NCI-H1417 (cell line): ENCODE data around the gene MIA3.
A peak's percentile ranks its signal among the peaks of the same experiment; 100 is the strongest.
"Not testable (repeated sequence)": the region's sequence is repeated elsewhere in the genome, so short reads cannot be mapped to it uniquely, and the experiment has no call there.

ENCODE experiments used
- DNase-seq, 3 experiments: peaks; one replicate each; lab custom pipeline; 2025; lab: John Stamatoyannopoulos, UW

Gene MIA3

DNA sequence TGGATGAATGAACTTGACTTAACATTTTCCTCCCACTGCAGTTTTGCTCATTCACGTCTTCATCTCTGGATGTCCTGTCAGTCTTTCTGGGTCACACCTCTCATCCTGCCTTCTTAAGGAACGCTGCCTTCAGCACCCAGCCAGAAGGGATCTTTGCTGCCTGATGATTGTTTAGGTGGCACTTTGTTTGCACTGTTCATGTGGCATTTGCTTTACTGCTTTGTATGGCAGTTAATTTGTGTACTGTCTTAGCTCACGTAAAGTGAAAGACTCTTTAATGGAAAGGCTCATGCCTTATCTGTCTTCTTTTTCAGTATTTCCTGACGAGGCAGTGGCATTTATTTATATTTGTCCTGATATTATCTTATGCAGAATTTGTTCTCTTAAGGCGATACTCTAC is 4.9 kb downstream of the MIA3 start:
- DNase-seq = no peak

DNA sequence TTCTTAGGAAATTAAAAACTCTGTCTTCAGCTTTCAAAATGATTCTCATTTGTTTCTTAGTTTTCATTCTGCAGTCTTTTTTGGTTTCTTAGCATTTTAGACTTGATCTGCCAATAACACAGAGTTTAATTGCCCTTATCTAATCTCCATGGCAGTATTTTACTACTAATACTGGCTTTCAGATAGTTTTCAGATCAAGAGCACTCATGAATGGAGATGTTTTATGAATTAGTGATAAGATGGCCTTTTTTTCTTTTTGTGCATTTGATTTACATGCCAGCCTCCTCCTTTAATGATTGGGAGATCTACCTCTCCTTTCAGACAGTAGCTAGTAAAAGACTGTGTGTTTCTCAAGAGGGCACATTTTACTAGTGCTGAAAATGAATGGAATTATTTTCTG is 5.6 kb downstream of the MIA3 start:
- DNase-seq = no peak

DNA sequence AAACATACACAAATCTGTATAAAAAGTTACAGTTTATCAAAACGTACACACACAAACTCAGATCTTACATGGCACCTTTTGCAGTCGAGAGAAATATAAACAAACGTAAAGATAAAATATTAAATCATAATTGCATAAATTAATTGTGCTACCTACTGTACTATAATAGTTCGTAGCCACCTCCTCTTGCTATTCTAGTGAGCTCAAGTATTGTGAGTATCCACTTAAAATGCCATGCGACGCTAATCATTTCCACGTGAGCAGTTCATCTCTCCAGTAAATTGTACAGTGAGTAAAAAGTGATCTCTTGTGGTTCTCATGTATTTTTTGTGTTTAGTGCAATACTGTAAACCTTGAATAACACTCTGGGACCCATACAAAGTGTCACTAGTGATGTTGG is 6.3 kb downstream of the MIA3 start:
- no peak for DNase-seq

DNA sequence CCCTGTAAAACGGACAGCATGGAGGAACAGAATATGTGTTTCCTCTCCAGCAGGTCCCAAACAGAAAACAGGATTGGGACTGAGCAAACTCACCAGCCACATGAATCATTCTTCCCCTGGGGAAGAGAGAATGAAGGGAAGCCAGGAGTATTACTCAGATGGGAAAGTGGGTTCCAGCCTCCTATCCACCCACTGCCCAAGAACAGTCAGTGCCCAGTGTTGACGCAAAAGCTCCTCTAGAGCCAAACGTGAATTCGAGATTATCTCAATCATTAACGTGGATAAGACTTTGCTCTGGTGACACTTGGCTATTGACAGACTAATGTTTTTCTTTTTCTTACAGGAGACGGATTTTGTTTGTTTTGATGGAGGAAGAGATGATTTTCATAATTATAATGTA is 9.3 kb downstream of the MIA3 start:
- DNase-seq = no peak

DNA sequence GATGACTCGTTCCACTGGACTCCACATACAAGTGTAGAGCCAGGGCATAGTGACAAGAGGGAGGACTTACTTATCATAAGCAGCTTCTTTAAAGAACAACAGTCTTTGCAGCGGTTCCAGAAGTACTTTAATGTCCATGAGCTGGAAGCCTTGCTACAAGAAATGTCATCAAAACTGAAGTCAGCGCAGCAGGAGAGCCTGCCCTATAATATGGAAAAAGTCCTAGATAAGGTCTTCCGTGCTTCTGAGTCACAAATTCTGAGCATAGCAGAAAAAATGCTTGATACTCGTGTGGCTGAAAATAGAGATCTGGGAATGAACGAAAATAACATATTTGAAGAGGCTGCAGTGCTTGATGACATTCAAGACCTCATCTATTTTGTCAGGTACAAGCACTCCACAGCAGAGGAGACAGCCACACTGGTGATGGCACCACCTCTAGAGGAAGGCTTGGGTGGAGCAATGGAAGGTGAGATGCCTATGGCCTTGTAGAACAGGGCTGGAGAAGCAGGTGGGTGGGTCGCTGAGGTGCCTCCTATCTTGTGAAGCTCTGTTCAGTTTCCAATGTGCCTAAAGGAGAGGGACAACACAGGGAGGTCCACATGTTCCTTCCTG is 12.1 kb downstream of the MIA3 start:
- DNase-seq = no peak

DNA sequence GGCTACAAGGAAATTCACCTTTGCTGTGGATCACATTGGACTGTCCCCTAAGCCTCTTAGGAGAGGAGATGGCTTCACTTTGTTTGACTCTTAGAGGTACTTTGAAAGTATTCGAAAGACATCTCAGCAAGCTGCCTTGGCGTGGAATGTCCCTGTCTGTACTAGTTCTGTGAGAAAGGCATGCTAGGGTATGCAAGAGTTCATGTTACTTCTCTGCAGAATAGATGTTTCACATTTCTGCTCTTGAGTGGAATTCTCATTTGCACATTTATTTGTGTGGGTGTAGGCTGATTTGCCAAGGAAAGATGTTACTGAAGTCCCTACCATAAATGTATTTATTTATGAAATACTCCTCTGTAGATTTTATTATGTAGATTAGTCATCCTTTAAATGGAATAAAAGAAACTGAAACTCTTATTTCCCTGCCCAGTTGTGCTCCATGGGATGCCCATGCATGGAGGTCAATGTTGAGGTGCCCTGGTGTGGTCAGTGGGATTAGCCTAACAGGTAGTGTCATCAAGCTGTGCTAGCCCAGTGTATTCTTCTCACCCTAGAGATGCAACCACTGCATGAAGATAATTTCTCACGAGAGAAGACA is 13.8 kb downstream of the MIA3 start:
- DNase-seq = no peak

DNA sequence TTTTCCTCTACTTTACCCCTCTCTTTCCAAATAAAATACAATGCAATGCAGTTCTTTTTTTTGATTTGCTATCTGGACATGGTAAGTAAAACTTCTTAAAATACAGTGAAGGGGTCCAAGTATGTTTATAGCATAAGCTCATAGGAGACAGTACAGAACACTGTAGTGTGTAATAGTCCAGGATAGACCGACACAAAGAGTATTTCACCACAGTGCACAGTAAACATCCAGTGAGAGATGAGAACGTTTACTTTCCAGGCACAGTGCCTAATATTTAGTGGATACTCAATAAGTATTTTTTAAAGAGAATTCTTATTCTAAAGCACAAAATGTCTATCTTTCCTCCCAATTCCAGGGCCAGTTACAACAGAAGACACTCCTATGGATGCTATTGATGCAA is 14.9 kb downstream of the MIA3 start:
- no peak for DNase-seq

DNA sequence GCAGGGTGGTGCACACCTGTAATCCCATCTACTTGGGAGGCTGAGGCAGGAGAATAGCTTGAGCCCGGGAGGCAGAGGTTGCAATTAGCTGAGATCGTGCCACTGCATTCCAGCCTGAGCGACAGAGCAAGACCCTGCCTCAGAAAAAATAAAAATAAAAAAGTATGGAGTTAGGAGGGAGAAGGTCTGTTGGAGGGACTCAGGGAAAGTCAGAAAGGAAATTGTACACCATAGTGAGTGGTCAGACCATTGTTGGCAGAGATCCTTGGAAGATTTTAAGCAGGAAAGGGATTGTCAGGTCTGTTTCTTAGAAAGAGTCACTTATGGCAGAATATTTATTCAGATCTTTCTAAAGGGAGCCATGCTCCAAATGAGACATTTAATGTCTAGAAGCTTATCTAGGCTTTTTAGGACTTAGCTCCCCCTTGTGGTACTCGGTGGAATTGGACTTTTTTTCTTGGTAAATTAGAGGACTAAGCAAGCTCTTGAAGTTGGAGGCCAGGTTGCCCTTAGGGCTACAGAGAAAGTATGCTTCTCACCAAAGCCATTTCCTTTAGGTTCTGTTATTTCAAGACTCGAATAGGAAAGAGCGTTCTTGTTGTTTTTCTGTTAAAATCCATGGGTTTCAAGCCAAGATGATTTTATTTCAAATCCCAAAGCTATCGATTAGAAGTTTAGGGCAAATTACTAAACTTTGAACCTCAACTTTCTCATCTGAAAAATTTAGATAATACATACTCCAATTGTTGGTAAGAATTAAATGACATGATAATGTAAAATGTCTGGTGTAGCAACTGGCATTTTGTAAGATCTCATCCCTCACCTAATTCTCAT is 16.5 kb downstream of the MIA3 start:
- peak; percentile 77 to 96 (median 92) for DNase-seq

DNA sequence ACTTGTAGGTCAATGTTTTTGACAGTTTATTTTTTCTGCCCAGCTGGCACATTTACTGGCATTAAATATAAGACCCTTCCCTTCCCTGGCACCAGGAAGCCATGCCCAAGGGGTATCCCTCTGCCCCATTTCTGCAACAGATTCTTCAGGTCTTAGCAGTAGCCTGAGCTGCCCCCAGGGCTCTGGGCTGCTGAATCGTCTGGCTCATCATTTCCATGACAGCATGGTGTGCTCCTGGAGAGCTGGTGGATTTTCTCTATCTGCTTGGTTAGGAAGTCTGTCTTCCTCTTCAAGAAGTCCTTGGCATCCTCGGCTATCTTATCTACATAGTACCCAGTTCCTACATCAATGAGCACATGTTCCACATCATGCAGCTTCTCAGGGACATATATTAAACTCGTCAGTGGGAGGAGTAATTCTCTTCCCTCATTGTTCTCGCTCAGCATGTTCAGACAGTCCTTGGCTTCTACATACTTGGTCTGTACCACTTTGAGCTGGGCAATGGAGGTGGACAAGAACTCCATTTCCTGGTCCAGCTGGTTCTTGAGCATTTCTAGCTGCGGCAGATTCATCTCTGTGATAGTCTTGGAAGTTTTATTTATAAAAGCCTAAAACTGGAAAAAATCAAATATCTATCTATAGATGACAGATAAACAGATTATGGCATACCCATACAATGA is 23.5 kb downstream of the MIA3 start:
- no peak for DNase-seq

DNA sequence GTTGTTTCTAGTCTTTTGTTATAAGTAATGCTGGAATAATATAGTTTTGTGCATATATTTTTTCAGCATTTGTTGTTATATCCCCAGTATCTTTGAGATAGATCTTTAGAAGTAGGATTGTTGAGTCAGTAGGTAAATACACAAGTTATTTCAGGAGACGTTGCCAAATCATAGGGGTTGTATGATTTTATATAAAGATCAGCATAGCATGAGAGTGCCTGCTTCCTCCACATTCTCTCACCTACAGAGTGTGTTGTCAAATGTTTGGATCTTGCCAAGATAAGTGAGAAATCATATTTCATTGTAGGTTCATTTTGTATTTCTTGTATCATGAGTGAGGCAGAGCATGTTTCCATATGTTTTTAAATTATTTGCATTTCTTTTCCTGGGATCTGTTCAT is 24.6 kb downstream of the MIA3 start:
- no peak for DNase-seq

DNA sequence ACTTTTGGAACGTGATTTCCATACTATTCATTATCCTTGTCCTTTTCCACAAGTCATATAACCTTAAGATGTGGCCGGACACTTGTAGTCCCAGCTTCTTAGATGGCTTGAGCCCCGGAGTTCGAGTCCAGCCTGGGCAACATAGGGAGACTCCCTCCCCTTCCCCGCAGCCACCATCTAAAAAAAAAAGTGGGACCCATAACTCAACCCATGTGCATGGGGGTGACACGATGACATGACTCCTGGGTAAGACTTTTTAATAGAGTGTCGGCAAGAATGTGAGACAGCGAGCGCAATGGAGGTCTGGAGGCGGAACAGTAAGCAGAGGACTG is 25.7 kb downstream of the MIA3 start:
- no peak for DNase-seq

DNA sequence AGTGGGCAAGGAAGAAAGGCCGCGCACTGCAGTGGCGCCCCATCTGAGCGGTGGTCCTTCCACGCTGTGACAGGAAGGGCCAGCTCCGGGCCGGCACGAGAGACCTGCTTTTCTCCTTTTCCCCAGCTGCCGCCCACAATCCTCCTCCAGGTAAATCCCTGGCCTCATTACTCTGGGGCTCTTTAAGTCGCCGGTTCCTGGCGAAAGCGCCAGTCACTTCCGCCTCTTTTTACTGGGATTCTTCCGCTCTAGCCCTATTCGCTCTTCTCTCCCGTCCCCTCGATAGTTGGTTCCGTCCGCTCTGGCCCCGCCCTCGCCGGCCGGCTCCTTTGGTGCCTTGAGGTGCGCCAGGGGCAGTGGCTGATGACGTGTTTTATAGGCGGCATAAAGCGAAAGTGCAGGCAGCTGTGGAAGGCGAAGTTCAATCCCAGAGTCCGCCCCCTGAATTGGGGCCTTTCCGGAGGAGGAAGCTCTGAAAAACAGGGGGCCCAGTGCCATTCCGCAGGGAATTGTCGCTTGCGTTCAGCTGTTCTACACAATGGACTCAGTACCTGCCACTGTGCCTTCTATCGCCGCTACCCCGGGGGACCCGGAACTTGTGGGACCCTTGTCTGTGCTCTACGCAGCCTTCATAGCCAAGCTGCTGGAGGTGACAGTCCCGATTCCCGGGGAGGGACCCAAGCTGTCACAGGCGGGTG is 26.2 kb downstream of the MIA3 start:
- peak; percentile 91 to 99 (median 97) for DNase-seq

DNA sequence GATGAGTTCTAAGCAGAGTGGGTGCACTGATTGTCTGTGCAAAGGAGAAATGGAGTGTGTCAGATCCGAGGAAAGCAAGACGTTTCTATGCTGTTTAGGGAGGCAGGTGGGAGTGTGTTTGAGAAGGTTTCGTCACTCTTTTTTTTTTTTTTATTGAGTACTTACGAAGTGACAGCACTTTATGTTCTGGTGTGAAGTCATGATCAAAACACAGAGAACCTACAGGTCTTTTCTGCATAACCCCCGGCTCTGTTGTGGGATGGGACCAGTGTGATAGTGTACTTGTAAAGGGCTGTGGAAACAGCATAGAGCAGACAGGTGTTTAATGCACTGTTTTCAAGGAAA is 26.7 kb downstream of the MIA3 start:
- no peak for DNase-seq

DNA sequence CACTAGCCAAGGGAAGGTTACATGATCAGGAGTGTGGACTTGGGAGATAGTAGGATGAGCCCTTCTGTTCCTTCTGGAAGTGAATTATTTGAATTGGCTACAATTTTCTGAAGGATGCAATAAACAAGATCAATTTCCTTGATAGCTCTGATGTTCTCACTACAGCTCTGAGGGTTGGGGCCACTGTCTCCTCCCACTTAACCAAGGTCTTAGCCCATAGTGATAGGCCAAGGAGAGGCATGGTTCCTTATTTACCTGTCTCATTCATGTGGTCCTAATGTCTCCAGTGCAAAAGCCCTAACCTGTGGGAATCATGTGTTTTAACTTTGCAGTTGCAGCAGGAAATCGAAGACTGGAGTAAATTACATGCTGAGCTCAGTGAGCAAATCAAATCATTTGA is 34.8 kb downstream of the MIA3 start:
- no peak for DNase-seq

DNA sequence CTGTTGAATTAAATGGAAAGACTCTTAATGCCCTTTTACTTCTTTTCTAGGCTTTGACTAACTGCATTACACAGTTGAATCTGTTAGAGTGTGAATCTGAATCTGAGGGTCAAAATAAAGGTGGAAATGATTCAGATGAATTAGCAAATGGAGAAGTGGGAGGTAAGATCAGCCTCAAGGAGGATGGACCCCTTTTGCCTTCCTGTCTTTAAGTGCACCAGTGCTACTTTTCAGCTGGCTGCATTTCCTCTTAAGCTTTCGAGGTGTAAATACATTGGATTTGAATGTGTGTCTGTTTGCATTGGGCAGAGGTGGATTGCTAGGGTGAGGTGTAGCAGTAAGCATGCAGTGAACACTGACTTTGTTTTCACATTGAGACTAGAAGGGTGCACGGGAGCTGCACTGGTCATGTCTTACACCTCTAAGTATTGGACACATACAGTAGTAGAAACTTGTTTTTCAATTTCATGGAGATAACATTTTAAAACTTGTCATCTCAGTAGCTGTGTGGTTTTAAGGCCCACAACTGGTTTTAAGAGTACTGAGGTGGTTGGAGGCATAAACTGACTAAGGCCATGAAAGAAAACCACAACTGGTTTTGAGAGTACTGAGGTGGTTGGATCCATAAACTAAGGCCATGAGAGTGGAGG is 35.4 kb downstream of the MIA3 start:
- DNase-seq = no peak

DNA sequence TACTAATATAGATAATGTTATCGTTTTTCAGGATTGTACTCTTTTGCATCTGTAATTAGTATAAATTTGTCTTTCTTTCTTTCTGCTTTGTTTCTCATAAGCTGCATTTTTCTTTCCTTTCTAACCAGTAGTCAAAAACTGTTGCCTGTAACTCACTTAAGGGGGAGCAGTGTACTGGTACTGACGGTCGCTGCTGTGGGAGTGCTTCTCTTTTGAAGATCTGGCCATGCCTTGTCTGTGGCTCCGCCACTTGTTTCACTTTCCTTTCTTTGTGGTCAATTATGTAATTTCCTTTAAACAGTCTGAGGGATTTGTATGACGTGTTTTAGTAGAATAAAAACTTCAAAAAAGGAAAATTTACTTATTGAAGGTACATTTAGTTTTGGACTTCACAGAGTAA is 37.0 kb downstream of the MIA3 start:
- DNase-seq = no peak

DNA sequence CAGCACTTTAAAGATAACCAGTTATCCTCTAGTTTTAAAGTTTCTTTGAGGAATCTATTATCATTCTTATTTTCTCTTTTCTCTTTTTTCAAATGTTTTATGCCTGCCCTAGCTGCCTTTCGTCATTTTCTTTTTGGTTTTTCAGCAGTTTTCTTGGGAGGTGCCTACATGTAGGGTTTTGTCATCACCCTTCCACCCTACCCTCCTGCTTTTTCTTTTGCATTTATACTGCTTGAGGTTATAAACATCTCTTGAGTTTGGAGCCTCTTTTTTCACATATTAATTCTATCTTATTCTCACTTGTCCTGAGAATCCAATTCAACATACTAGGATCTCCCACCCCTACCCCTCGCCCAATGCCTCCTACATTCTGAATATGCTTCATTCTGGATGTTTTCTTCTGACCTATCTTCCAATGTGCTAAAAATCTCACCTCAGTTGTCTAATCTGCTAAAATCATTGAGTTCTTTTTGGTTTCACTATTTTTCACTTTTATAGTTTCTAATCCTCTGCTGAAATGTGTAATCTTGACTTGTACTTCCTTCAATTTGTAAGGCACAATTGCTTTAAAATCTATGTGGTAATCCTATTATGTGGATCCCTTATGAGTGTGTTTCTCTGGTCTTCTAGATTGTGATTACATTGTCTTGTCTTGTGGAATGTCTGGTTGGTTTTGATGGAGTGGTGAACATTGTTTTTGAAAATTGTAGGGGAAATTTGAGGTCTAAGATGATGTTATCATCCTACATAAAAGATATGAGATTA is 38.7 kb downstream of the MIA3 start:
- no peak for DNase-seq

DNA sequence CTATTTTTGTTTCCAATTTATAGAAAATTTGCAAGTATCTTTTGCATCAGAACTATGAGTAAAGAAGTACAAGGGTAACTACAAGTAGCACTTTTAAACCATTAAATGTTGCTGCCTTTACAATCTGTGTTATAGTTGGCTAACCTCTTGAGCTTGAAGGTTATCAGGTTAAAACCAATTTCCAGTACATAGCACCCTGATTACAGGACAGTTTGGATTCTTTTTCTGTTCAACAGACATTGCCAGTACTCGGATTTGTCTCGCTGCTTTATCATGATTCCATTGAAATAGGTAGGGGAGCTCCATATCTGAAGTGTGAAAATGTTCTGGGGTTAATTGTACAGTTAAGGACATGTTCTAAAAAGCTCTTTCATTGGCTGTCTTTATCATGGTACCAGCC is 40.0 kb downstream of the MIA3 start:
- DNase-seq = no peak

DNA sequence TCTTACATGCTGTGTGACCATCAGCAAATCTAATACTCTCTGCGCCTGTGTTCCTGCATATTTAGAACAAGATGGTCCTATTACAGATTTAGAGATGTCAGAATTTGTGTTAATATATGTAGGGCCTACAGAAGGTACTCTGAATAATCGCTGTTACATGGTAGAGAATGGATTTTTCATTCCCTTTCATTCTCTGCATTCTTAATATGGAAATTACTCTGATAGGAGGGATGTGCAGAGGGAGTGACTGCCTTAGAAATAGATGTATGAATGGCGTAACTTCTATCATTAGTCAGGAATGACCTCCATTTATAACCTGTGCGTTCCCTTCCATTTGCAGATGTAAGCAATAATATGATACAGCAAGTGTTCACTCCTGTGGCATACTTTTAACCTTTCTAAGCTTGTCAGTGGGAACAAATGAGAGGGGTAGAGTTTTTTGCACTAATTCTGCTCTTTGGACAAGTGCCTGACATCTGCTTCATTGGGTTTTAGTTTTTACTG is 45.6 kb downstream of the MIA3 start:
- no peak for DNase-seq

DNA sequence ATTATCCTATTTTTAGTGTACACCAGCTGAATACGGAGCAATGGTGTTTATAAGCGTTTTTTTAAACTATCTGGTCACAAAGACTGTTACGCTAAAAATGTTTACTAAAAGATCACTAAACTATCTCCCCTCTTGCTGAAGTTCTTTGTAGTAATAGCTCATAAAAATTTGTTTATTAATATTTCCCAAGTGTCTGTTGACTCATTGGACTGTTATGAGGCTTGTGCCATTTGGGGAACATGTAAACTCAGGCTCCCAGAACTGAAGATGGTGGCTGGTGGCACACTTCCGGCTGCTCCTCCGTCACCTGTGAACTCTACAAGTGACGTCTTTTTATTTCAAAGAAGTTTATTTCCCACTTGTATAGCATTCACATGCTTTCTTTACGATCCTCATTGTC is 48.1 kb downstream of the MIA3 start:
- DNase-seq = no peak

DNA sequence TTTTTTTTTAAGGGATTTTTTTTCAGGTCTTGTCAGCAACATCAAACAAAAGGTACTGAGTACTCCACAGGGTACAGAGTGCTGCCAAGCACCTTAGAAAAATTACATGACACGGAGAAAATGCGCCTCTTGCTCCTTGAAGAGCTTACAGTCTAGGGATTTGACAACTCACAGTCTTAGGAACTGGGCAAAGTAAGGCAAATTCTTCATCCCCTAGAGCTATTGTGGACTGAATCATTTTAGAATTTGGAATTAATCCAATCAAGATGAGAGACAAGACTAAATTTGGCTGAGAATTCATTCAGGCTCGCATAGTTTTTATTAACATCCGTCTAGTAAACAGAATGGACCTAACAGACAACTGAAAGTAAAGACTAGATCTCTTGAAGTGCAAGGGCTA is 50.3 kb downstream of the MIA3 start:
- DNase-seq = not testable (repeated sequence)
